H1 (cell line): Measurements from ENCODE around the gene MMS19. TPM values are rescaled to one million over a fixed set of nuclear protein-coding genes. Genes with fewer than 3 reads are reported as not detected.

ENCODE experiments used
- ATF2 ChIP-seq: IDR thresholded peaks from 2 replicates; pipeline ENCODE4 v1.6.1; 2012; ENCODE audit warnings: low read length, inconsistent platforms
- BCL11A ChIP-seq, 2 experiments: IDR thresholded peaks; one replicate each; pipeline ENCODE4 v1.6.1; 2011; ENCODE audit warnings: low read depth in 2 of 2, low read length in 2 of 2, mild to moderate bottlenecking in 2 of 2
- CBX8 ChIP-seq: fragments of 300-800, 300-1000 bp; sonication (generic); IDR thresholded peaks from 2 replicates; pipeline ENCODE4 v1.7.1; 2016; ENCODE audit warnings: low read depth, low read length, borderline replicate concordance
- CEBPB ChIP-seq: IDR thresholded peaks from 2 replicates; pipeline ENCODE4 v1.6.1; 2012; ENCODE audit warnings: low read depth, low read length
- CHD1 ChIP-seq: IDR thresholded peaks from 2 replicates; pipeline ENCODE4 v1.6.1; 2012; ENCODE audit warnings: low read depth, low read length, improper control_type of control experiment
- CREB1 ChIP-seq: IDR thresholded peaks from 2 replicates; pipeline ENCODE4 v1.6.1; 2012; ENCODE audit warnings: inconsistent platforms
- EGR1 ChIP-seq: IDR thresholded peaks from 2 replicates; pipeline ENCODE4 v1.6.1; 2011; ENCODE audit warnings: low read depth, low read length, borderline replicate concordance
- JUN ChIP-seq: IDR thresholded peaks from 2 replicates; pipeline ENCODE4 v1.6.1; 2011; ENCODE audit warnings: low read depth, mild to moderate bottlenecking, improper control_type of control experiment, low read length
- JUND ChIP-seq: IDR thresholded peaks from 2 replicates; pipeline ENCODE4 v1.6.1; 2011; ENCODE audit warnings: mild to moderate bottlenecking, improper control_type of control experiment, low read length
- KDM5A ChIP-seq: fragments of 200-600 bp; IDR thresholded peaks from 2 replicates; pipeline ENCODE4 v1.7.1; 2012; ENCODE audit warnings: mild to moderate bottlenecking, low read length, inconsistent platforms, mixed read lengths
- MAFK ChIP-seq: IDR thresholded peaks from 2 replicates; pipeline ENCODE4 v1.6.1; 2012; ENCODE audit warnings: low read depth, mild to moderate bottlenecking, improper control_type of control experiment, low read length
- NRF1 ChIP-seq: IDR thresholded peaks from 2 replicates; pipeline ENCODE4 v1.6.1; 2011; ENCODE audit warnings: mild to moderate bottlenecking, low read depth, low read length, improper control_type of control experiment
- POLR2AphosphoS5 ChIP-seq: IDR thresholded peaks from 2 replicates; pipeline ENCODE4 v1.6.1; 2011; ENCODE audit warnings: low read depth, low read length
- POU5F1 ChIP-seq: IDR thresholded peaks from 2 replicates; pipeline ENCODE4 v1.6.1; 2011; ENCODE audit warnings: low read depth, mild to moderate bottlenecking, low read length, moderate library complexity
- RBBP5 ChIP-seq: IDR thresholded peaks from 2 replicates; pipeline ENCODE4 v1.7.1; 2012; ENCODE audit warnings: low read depth, mild to moderate bottlenecking, inconsistent platforms, low read length, moderate library complexity, borderline replicate concordance
- SIN3A ChIP-seq, 2 experiments: IDR thresholded peaks in 1 of 2; conservative IDR thresholded peaks in 1 of 2; 2 replicates each; pipeline ENCODE4 v1.6.1; 2011 to 2012; ENCODE audit warnings: low read length in 2 of 2, improper control_type of control experiment in 1 of 2, low read depth in 1 of 2, mild to moderate bottlenecking in 1 of 2
- SIRT6 ChIP-seq: IDR thresholded peaks from one replicate; pipeline ENCODE4 v1.7.1; 2012; ENCODE audit warnings: low read length, inconsistent platforms
- SP1 ChIP-seq: IDR thresholded peaks from 2 replicates; pipeline ENCODE4 v1.6.1; 2011; ENCODE audit warnings: low read depth, low read length
- SUZ12 ChIP-seq: fragments of 200-600 bp; sonication (generic); IDR thresholded peaks from 2 replicates; pipeline ENCODE4 v1.6.1; 2012; ENCODE audit warnings: mild to moderate bottlenecking, inconsistent platforms, low read length, moderate library complexity, mixed read lengths
- TBP ChIP-seq: IDR thresholded peaks from 2 replicates; pipeline ENCODE4 v1.6.1; 2011; ENCODE audit warnings: low read depth, low read length, improper control_type of control experiment
- USF2 ChIP-seq: IDR thresholded peaks from 2 replicates; pipeline ENCODE4 v1.6.1; 2011; ENCODE audit warnings: low read length, improper control_type of control experiment
- polyA plus RNA-seq, 7 experiments: library from polyadenylated mRNA; depleted of rRNA in 3 of 7; stranded (reverse) in 5 of 7; unstranded in 2 of 7; fragments of >200 nt in 5 of 7; fragments of 200-250 nt in 2 of 7; gene quantifications; 1 replicate in 5 of 7; 2 replicates in 1 of 7; 4 replicates in 1 of 7; pipeline versions ENCODE4 v1.2.1 to v1.2.3, GENCODE V29; 2011 to 2013; ENCODE audit warnings: missing spikeins in 2 of 7, mixed read lengths in 2 of 7
- total RNA-seq: library from RNA; stranded (reverse); fragmentation: NEBNext Ultra II Directional; extraction: Animal tissue kit (Norgen Biotek cat#: 25700); gene quantifications from 2 replicates; pipeline ENCODE4 v1.2.1, GENCODE V29; 2021
- TF ChIP-seq, protein P1 (sequence below): IDR thresholded peaks from 2 replicates; pipeline ENCODE4 v1.6.1; 2011; ENCODE audit warnings: low read depth, mild to moderate bottlenecking, low read length; ENCODE audit not compliant: insufficient read depth
- TF ChIP-seq, protein P2 (sequence below): IDR thresholded peaks from 2 replicates; pipeline ENCODE4 v1.6.1; 2012; ENCODE audit warnings: inconsistent platforms

Gene MMS19
- total and polyA plus RNA-seq, 2 of the 8 experiments (the other 6 are each of a cell fraction or from before 2014, with no cell fraction given): 130 to 221 TPM

GRCh38 chr10:97497572-97498075 is 598 bp downstream of the MMS19 start (continued):
- TF ChIP-seq, protein P1, sequence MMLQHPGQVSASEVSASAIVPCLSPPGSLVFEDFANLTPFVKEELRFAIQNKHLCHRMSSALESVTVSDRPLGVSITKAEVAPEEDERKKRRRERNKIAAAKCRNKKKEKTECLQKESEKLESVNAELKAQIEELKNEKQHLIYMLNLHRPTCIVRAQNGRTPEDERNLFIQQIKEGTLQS: no peak
- TF ChIP-seq, protein P2, sequence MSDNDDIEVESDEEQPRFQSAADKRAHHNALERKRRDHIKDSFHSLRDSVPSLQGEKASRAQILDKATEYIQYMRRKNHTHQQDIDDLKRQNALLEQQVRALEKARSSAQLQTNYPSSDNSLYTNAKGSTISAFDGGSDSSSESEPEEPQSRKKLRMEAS: peak; percentile 77
- TF ChIP-seq BCL11A (IDR thresholded peaks at IDR 0.05; ENCODE audit: low read depth in 2 of 2, low read length in 2 of 2) (no peak), TBP (0 out of 2 replicates have a peak, but pooled peaks have one; percentile 22), NRF1 (no peak), CHD1 (no peak), JUN (no peak), POU5F1 (no peak), SIN3A (conservative IDR thresholded peaks at IDR 0.05 in 1 of 2, IDR thresholded peaks at IDR 0.05 in 1 of 2; ENCODE audit: low read depth in 1 of 2, low read length in 2 of 2) (peak; percentile 9 to 82; a peak in 2 of 4 replicates), SIRT6 (no peak), CBX8 (no peak), ATF2 (no peak), CEBPB (no peak), RBBP5 (0 out of 2 replicates have a peak, but pooled peaks have one; percentile 31), SP1 (no peak), EGR1 (no peak), SUZ12 (no peak), CREB1 (peak; percentile 19; the same call in 1 of the 2 replicates), KDM5A (no peak), MAFK (no peak), USF2 (no peak), JUND (no peak), POLR2AphosphoS5 (peak; percentile 75; the same call in 1 of the 2 replicates)
